Measurements from ENCODE around the gene C8B. TPM values are rescaled to one million over a fixed set of nuclear protein-coding genes. Genes with fewer than 3 reads are reported as not detected.

The C8B gene
- total RNA-seq, 1 donor from 2014 or later = not detected

DNA sequence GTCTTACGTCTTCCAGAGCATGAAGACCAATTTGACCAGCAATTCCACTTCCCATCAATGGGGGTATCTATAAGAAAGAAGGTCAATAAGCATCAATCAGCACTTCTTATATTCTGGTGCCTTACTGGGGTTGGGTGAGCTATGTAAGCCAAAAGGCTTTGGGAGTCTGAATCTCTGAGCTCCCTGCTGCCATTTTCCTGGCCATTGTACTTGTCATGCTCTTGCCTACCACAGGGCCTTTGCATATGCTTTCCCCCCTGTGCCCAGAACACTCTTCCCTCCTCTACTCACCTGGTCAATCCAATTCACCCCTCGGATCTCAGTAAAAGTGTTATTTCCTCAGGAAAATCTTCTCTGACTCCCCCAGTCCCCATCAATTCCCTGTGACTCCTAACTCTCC lies 36.3 kb downstream of the C8B start:
- no peak for DNase-seq

DNA sequence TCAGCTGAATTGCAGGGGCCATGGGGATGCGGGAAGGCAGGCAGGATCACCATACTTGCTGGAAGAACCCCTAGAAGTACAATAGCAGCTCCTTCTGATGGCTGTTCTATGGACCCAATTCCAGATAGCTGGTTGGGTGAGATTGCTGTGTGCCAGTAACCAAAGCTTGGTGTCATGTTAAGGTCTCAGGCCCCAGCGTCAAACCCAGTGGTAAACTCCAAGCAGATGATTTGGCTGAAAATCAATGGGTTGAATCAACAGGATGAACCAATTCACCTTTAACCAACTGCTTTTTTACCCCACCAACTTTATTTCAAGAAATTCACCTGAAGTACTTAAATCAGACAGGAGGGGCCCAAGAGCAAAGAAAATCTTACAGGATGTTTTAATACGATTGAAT lies 37.8 kb downstream of the C8B start:
- DNase-seq = no peak

DNA sequence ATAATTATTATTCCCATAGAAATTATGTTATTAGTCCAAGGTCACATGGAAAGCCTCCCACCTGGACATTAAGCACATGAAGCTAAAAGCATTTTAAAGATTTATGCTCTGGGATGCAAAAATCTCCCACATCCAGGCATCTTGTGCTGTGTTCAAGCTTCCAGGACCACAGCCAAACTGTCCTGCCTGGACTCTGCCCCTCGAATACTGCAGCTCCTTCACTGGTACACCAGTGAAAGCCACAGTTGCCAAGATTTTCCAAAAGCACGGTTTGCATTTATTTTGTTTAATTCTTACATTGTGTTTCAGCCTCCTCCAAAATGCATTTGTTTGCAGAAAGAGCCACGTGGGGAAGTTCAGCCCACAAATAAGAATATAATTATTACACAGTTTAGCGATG lies 38.6 kb downstream of the C8B start:
- no peak for DNase-seq

DNA sequence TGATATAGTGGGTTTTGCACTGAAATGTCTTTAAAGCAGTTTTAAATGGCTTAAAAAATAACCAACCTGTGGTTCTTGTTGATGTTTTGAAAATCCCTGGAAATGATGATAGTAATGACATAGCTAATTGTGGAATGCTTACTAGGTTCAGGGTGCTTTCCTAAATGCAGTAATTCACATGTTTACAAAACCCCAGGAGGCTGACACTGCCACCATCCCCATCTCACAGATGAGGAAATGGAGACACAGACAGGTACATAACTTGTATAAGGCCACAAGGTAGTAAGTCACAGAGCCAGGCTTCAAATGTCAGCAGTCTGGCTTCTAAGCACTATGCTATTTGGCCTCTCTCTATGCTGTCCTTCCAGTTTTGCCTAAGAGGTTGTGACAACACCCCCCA lies 40.6 kb downstream of the C8B start:
- DNase-seq = no peak

DNA sequence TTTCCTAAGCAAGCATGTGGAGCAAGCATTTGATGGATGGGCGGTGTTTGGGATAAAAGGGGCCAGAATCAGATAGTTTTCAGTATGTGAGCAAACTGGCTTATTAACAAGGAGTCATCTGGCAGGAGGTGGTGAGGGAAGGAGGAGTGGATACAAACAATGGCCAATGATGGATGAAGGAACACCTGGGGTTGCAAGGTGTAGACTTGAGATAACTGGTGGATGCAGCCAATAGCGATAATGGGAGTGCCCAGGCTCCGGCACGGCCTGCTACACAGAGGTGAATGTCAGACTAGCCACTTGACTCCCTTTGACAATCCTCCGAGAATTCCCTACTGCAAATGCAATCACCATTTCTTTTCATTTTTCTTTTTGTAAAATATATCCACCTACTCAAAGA lies 41.7 kb downstream of the C8B start:
- no peak for DNase-seq

DNA sequence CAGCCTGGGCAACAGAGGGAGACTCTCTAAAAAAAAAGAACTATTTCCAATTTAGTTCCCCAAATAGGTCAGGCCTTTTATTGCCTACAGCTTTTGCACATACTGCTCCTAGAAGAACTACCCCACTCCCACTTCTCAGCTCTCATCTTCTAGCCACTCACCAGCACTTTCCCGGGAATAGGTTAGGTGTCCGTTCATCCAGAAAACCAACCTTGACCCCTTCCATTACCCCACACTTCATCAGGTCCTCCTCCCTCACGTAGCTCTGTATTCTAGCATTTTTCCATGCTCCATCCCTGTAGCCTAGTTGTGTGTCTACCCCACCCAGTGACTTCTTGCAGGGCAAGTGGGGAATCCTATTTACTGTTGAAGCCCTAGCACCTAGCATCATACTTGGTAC lies 42.6 kb downstream of the C8B start:
- DNase-seq = no peak

DNA sequence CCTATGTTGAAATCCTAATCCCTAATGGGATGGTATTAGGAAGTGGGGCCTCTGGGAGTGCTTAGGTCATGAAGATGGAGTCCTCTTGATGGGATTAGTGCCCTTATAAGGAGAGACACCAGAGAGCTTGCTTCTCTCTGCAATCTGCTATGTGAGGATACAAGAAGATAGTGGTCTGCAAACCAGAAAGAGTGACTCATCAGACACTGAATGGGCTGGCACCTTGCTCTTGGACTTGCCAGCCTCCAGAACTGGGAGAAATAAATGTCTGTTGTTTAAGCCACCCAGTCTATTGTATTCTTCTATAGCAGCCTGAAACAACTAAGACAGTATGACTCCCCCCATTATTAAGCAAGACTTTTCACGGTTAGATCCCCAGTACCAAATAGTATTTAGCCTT lies 43.3 kb downstream of the C8B start:
- no peak for DNase-seq

DNA sequence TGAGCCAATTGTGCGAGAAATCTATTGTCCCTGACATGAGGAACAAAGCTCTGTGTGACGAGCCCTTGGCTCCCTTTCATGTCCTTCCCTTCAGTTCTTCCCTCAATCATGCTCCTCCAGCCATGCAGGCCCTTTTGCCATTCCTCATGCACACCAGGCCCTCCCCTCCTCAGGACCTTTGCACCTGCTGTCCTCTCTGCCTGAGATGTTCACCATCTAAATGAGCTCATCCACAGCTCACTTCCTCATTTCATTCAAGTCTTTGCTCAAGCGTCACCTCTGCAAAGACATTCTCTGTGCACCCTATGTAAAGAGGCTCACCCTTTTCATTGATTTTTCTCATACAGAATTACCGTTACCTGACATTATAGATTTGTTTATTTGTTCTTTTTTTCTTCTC lies 43.7 kb downstream of the C8B start:
- no peak for DNase-seq

DNA sequence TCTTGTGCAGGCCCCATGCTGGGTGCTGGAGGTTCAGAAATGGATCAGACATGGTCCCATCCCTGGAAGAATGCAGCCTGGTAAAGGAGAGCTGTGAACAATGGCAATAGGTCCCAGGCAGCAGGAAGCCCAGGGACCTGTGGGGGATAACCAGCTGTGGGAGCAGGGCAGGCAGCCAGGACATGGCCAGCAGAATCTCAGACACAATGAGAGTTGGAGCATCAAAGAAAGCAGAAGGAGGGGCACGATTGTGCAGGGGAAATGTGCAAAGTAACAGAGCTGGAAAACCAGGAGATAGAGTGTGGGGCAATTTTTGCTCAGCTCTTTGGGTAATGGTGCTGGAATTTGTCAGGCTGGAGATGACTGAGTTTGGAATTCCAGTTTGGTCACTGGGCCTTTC lies 44.3 kb downstream of the C8B start:
- DNase-seq = no peak

DNA sequence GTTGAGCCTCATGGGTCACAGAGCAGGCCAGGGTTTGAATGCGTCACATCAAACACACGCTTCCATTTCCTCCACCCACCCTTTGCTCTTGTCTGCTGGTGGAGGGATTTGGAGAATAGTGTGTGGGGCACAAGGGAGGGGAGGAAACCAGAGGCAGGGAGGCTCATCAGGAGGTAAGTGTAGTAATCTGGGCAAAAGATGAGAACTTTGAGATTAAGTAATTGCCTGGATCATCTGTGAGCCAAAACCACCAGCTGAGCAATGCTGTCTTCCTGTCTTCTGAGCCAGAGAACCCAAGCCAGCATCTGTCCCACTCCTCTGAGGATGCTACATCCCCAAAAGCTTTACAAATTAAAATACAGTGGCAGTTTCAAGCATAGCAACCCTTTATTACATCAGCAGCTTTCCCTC lies 45.2 kb downstream of the C8B start:
- no peak for DNase-seq

DNA sequence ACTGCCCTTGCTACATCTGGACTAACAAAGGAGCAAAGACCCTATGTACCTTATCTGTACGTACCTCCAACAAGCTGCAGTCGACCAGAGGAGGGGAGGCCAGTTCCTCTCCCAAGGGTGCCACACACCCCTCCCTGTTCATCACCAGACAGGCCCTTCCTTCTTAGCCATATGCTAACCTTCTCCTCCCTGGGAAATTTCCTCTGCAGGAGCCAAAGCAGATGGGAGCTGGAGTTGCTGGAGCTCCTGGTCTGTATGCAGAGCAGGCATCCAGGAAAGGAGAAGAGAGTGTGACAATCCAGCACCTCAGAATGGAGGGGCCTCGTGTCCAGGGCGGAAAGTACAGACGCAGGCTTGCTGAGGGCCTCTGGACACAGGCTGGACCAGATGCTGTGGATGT lies 48.5 kb downstream of the C8B start:
- no peak for DNase-seq

DNA sequence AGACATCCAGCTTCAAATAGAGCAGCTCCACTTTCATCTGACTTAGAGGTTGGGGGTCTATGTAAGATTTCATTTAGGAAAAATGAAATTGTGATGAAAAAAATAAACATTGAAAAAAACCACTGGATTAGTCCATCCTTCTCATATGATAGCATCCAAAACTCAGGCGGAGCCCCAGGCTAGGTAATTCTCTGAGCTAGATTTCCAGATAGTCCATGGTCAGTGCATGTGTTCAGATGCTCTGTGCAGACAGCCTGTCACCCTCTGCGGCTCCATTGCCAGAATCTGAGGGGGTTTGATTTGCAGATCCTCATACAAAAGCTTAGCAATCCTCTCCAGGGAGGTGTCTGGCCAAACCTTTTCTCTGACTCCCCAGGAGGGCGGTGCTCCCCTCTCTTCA lies 49.2 kb downstream of the C8B start:
- no peak for DNase-seq

DNA sequence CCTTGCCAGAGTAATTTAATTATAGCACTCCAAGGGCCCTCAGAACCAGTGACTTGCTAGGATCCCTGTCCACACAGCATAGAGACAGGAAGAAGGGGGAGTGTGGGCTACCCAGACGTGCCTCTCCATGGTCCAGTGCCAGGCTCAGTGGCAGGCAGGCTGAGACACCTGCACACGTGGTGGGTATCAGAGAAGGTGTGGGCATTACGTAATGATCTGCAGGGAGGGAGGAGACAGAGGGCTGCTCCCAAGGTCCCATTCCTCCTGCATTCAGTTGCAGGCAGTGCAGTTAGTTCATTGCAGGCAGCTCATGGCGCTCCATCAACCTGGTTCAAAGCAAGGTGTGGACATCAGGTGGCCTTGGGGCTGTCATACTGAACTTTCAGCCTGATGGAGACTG lies 49.9 kb downstream of the C8B start:
- DNase-seq = no peak

DNA sequence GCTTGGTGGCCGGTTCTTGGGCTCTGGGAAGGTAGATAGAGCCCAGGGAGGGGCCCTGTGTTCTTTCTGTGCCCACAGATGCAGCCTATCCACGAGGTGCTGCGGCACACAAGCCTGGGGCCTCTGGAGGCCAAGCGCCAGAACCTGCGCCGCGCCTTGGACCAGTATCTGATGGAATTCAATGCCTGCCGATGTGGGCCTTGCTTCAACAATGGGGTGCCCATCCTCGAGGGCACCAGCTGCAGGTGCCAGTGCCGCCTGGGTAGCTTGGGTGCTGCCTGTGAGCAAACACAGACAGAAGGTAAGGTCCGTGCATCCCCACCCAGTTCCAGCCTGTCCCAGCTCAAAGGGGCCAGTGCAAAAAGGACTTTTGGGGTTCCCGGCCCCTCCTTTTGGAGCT lies 53.5 kb downstream of the C8B start:
- DNase-seq = no peak

DNA sequence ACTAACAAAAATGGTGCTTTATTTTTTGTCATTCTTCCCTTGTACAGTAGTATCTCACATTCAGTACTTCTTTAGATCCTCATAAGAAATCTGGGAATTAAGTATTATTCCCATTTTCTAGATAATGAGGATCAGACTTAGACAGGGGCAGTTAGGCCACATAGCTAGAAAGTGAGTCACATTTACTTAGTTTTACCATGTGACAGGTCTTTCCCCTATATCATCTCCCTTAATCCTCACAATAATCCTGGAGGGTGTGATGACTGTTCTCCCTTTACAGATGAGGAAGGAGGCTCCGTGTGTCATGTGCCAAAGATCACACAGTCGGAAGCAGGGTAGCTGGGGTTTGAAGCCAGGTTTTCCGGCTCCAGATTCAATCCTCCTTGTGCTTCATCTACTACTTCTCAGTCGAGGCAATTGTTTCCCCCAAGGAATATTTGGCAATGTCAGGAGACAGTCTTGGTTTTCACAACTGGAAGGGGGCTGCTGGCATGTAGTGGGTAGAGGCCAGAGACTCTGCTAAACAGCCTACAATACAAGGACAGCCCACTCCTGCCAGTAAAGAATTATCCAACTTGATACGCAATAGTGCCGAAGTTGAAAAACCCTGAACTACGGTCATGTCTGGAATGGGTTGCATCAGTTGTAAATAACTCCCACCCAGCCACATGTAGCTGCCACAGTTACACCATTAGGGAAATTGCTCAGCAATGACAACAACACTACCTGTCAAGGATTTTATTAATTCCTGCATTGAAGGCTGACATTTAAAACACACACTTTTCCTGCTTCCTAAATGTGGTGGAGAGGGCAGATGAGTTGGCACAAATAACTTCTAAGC lies 54.5 kb downstream of the C8B start:
- no peak for DNase-seq

DNA sequence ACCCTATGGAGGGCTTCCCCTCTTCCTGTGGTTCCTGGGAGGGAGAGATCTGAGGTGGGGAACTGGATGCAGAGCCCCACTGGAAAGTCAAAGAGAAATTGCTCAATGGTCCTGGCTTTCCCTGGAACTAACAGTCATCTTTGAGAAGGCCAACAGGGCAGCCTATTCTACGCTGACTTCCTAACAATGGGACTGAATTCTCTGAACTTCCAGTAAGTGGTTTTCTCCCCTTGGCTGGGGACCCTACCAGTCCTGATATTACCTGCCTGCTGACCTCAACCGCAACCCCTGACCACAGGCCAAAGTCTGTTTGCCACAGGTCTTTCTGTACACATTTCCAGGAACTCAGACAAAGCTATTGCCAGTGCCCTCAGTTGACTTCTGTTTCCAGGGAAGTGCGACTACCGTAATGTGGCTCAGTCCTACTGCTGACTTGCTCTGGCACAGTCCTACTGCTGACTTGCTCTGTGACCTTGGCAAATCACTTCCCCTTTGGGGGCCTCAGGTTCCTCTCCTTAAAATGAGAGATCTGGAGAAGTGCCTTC lies 55.3 kb downstream of the C8B start:
- DNase-seq = no peak

DNA sequence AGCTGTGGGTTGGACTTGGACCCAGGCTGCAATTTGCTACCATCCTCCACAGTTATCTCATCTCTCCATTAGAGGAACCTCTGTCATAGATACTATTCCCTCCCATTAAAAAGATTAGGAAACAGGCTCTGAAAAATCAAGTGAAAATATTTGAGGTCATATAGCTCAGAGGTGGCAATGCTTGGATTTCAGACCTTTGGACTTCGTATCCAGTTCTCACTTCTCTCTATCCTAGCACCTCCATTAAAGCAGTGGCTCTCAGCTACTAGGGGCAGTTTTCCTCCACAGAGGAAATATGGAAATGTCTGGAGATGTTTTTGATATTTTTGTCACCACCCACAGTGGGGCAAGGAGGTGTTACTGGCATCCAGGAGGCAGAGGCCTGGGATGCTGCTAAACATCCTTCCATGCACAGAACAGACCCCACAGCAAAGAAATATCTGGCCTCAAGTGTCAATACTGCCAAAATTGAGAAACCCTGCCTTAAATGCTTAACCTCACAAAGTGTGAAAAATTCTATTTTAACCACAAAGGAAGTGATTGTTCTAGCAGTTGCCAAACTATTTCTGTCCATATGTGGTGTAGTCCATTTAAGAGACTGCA lies 57.1 kb downstream of the C8B start:
- DNase-seq = no peak

DNA sequence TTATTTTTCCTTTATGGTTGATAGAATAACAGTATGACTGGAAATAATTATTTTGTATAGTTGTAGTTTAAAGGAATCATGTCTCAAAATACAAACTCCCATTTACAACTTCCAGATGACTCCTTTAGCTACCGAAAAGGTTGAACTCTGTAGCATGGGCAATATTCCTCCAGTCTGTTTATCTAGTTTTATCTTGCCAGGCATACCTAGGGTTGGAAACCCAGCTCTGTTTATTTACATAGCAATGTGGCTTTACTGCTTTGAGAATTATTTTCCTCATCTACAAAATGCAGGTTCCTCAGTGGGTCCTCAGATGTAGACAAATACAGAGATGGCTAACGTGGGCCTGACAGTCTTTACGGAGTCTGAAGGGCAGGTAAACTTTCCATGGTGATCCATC lies 60.1 kb downstream of the C8B start:
- no peak for DNase-seq

DNA sequence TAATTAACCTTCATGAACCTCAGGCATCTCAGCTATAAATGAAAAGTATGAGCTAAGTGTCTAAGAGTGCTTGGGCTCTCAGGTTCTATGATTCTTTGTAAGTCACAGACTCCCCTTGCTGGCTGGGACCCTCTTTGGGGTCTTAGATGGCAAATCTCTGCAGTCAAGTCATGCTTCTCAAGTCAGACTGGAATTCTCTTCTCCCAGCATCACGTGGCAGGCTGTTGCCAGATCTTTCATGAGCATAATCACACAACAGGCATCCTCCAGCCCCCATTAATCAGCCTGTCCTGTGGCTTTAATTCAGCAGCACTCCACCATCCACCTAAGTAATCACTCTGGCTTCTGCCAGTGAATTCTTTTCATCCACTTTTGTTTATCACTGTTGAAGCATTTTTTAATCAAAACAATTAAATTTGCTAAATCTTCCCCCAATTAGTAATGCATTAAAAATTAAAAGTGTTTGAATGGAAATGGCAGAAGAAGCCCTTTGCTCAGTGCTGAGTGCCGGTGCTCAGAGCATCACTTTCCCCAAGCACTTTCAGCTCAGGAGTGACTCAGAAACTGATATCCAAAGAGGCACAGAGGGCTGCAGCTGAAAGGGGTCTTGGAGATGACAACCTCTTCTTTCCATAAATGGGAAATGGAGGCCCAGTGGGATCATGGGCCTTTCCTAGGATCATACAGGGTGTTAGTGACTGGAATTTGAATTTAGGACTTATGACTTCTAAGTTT lies 61.0 kb downstream of the C8B start:
- no peak for DNase-seq

DNA sequence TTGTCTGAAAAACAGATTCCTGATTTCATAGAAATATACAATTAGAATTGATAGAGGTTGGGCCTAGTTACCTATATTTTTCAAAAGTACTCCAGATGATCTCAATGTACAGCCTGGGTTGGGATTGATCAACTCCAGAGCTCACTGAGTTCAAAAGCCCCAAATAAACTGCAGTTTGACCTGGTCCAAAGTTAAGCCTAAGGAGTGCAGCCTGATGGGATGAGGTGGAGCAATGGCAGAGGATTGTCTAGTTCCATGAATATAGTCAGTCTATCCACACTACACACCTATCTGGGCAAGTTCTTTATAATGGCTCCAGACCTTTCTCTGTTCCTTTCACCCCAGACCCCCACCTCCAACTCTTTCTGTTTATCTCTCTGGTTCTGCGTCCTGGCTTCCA lies 62.0 kb downstream of the C8B start:
- no peak for DNase-seq

DNA sequence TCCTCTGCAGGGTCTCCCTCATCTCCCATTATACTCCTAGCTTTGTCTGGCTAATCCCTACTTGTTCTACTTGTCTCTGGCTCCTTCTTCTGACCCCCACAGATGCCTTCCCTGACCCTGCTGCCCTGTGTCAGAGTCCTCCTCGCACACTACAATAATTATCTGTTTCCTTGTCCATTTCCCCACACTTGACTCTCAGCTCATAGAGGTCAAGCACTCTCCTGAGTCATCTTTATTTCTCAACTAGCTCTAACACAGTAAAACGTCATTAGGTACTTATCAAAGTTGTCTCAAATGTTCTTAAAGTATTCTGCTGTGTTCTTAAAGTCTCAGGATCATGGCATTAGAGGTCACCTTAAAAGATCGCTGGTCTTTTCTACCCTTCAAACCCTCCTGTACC lies 64.1 kb downstream of the C8B start:
- DNase-seq = no peak

DNA sequence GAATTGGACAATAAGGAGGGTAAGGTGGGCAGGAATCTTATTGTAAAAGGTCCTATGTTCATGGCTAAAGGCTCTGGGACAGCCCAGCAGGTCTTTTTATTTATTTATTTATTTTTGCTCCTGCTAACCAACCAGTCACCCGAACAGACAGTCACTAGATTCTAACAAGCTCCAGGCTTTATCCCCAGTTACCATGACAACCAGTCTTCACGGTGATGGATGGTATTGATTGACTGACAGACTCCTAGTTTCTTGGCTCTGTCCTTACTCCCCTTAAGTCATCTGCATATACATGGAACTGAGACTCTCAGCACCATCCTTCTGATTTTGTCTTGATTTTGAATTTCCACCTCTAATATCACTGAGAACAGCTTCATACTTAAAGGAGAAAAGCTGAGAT lies 66.9 kb downstream of the C8B start:
- no peak for DNase-seq

DNA sequence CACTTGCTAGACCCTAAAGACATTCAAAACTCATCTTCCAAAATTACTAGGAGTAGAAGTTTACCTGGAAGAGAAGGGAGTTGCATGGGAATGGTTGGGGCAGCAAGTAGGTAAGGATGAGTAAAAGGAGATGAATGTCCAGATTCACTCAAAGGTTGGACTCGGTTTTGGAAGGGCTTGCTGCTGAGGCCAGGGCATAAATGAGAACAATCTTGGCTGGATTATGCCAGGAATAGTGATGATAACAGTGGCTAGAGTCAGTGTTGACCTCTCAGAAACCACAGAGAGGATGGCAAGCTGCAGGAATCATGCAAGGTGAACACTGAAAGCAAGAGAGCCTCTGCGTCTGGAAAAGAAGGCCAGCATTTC lies 67.8 kb downstream of the C8B start:
- no peak for DNase-seq

Data from occipital lobe (tissue), 2 donors.